GM19467 (cell line): ENCODE results near the gene SMIM38.

Source experiments
- ATAC-seq: cut with Tn5 transposase; IDR thresholded peaks from one replicate; pipeline ENCODE4 v1.9.1; 2021; ENCODE audit warnings: mild to moderate bottlenecking, moderate library complexity; ENCODE audit not compliant: unreplicated experiment

The SMIM38 gene

DNA sequence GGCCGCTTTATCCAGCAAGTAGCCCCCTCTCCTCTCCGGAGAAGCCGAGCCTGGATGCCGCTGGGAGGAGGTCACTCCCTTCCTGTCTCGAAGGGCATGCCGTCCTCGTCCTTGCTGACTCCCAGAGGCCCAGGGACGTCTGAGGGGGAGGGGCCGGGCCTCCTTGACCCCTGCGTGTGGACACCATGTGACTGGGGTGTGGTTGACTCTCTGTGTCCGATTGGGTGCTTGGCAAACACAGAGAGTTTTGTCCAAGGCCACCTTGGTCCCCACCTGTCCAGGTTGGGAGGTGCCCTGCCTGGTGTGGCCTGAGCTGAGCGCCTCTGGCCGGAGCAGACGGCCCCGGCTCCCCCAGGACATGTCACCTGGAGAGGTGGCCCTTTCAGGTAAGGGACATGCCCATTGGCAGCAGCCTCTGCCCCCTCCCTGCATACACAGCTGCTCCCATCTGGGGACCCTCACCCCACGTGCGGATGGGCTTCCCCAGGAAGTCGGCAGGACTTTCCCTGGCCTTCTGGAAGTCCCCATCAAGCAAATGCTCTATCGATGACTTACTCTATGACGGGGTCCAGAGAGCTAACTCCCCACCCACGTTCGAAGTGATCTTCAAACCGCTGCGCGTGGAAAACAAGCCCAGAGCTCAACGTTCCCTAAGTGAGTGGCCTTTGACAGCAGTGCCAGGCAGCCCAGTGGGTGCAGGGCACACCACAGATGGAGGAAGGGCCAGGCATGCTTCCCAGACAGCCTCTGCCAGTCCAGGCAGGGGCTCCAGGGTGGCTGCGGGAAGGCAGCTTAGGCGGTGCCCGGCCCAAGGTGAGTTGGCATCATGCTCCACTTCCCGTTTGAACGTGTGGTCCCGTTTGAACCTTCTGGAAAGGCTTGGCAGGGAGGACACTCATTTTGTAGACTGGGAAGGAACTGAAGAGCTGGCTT, at the start of gene SMIM38:
SMIM38 (plus strand) TSS at position 634 of the 933 bp plus-strand sequence. CDS start 1,912 bp downstream, outside the sequence.
- no peak for ATAC-seq

DNA sequence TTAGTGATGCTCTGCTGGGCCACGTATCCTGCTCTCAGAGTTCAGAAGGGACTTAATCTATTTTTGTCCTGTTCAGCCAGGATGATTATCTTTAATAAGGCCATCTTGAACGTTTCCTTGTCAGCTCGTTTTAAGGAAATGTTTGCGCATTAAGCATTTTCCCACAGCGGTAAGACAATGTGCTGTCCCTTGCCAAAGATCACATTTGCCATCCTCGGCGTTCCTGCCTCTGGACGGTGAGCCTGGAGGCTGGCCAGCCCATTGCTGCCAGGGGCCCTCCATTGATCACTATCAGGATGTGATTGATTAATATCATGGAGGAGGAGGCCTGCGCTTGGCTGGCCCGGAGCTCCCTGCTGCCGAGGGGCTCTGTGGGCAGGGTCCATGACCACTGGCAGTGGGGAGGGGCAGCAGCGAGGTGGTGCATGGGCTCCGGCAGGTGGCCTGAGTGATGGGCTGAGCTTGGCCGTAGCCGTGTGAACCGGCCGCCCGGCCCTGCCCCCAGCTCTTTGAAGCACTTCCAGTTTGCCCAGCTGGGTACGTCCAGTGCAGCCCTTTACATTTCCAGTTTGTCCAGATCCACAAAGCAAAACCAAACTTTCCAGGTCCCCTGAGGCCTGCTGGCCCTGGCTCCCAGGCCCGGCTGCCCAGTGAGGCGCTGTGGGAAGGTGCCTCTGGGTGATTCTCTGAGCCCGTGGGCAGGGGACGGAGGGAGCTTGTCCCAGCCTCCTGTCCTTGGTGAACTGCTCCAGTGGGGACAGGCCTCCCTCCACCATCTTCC, 49.5 kb upstream of the SMIM38 start:
- no peak for ATAC-seq

DNA sequence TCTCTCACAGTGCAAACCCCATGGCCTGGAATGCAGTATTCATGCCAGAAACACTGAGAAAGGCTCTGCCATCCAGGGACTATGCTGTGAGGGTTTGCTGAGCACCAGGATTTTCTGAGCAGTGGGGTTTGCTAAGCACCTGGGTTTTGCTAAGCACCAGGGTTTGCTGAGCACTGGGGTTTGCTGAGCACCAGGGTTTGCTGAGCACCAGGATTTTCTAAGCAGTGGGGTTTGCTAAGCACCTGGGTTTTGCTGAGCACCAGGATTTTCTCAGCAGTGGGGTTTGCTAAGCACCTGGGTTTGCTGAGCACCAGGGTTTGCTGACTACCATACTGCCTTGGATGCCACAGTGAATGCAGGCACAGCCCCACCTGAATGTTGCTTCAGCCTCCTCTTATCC, 48.3 kb upstream of the SMIM38 start:
- no peak for ATAC-seq

DNA sequence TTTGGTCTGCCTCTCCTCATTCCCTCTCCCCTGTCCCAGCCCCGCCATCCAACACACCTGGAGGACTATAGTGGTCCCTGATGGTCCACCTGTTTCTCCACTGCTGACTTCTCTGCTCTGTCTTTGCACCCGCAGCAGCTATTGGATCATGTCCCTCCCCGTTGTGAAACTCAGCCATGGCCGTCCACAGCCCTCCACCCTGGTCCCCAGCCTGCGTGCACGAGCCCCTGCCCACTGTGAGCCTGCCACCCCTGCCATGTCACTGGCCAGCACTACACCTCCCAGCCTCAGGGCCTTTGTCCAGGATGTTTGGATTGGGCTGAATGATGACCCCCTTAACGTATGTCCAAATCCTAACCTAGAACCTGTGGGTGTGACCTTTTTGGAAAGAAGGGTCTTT, 47.7 kb upstream of the SMIM38 start:
- ATAC-seq: no peak

DNA sequence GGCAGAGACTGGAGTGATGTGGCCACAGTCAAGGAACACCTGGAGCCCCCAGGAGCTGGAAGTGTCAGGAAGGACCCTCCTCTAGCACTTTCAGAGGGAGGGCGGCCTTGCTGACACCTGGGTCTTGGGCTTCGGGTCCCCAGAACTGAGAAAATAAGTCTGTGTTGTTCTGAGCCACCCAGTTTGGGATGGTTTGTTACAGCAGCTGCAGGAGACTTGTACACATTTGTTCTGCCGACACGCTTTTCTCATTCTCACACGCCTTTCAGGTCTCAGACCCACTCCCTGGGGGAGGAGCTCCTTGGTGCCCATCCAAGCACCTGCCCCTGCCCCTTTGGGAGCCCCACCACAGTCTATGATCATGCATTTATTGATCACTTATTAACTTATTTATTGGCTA, 47.2 kb upstream of the SMIM38 start:
- ATAC-seq: no peak

DNA sequence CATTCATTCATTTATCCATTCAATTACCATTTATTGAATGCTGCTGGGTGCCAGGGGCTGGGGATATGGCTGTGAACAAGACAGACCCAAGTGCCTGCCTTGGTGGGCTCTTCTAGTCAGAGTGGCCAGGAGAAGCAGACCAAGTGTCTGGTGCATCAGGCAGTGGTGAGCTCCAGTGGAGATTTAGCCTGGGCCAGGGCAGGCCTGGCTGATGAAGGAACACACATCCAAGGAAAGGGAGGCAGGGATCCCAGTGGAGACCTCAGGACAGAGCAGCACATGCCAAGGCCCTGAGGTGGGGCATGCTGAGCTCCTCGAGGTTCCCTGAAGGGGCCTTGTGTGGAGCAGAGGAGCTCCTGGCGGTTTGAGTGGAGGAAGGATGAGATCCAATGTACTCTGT, 46.6 kb upstream of the SMIM38 start:
- ATAC-seq: no peak

DNA sequence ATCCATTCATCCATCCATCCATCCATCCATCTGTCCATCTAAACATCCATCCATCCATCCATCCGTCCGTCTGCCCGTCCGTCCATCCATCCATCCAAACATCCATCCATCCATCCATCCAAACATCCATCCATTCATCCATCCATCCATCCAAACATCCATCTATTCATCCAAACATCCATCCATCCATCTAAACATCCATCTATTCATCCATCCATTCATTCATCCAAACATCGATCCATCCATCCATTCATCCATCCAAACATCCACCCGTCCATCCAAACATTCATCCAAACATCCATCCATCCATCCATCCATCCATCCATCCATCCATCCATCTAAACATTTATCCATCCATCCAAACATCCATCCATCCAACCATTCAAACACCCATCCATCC, 45.3 kb upstream of the SMIM38 start:
- ATAC-seq: no peak

DNA sequence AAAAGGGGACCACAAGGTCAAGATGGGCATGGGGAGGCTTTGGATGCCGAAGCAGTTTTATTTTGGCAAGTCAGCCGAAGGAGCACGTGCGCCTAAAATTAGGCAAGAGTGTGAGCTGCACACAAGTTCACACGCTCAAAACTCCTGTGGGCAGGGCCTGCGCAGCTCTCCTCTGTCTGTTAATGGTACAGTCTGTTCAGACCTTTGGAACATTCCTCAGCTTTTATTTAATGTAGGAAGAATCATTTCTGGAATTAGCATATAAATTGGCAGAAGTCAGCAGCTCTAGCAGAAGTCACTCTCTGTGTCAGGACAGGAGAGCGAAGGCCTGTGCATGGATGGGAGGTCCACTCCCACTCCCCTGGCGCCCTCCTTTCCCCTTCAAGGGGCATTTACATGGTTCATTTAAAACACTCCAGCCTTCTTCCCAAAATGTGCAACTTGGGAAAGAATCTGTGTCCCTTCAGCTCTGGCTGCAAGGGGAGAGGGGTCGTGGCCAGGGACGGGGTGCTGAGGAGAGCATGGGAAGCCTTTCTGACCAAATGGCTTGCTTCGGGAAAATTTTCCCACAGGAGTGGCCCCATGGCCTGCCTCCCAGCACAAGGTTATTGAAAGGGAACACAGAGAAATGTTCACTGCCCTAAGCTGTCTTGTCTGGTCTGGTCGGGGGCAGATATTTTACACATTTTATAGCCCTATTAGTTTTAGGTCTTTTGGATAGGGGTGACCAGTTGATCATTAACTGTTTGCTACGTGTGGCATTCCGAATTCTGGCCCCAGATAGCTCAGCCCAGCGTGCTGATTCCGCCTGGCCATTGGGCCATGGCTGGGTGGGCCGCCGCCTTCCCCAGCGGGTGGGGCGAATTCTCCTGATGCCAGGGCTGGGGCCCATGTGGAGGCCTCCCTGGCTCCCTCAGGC, 43.9 kb upstream of the SMIM38 start:
- no peak for ATAC-seq

DNA sequence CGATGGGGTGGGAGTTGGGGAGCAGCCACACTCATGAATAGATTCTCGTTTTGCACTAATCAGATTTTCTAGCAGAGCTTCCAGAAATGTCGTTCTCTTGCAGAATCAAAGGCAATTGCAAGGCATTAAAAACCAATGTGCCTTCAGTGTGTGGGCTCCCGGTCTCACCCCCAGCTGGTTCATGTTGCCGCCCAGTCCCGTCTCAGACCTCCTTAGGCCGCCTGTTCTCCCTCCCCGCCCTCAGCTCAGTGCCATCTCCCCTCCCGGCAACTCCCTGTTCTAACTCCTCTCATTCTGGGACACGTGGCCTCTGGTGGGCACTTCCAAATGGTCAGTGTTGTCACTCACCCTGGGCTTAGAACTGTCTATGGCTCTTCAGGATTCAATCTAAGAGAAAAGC, 42.5 kb upstream of the SMIM38 start:
- no peak for ATAC-seq

DNA sequence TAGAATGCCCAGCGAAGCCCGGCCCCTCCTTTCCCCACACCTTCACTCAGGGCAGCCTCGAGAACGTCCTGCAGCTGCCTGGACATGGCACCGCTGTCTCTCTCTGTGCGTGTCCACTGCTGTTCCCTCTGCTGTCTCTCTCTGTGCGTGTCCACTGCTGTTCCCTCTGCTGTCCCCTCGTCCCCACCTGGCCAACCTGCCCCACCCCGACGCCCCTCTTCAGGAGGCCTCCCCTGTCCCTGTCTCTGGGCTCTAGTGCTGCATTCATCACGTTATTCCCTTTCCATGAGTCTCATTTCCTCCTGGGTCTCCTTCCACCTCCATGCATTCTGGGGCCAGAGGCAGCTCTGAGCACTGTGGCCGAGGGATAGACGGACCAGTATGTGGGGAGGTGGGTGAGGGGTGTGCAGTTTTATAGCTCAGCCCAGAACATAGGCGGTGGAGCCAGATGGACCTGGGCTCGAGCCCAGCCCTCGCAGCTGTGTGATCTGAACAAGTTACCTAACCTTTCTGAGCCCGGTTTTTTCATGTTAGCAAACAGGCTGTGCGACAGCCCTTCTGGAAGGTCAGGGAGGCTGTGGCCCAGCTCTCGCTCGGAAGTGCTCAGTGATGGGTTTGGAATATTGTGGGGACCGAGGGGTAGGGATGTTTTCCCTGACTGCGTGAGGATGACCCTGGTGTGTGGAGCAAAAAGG, 41.9 kb upstream of the SMIM38 start:
- ATAC-seq: no peak

DNA sequence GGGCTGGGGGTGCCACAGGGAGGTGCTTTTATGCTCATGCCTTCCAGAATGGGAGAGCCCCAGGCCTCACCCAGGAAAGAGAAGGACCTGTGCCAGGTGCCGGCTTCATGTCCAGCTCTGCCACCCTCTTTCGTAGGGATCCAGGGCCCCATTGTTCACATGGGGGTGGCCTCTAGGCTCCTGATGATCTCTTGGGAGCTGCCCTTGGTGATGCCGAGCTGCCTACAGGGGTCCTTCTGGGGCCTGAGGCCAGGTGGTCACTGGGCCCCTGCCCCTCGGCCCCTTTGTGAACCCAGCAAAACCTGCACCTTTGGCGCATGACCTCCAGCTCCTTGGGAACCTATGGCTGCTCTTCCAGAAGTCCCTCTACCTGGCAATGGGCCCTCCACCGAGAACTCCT, 41.4 kb upstream of the SMIM38 start:
- ATAC-seq: no peak

DNA sequence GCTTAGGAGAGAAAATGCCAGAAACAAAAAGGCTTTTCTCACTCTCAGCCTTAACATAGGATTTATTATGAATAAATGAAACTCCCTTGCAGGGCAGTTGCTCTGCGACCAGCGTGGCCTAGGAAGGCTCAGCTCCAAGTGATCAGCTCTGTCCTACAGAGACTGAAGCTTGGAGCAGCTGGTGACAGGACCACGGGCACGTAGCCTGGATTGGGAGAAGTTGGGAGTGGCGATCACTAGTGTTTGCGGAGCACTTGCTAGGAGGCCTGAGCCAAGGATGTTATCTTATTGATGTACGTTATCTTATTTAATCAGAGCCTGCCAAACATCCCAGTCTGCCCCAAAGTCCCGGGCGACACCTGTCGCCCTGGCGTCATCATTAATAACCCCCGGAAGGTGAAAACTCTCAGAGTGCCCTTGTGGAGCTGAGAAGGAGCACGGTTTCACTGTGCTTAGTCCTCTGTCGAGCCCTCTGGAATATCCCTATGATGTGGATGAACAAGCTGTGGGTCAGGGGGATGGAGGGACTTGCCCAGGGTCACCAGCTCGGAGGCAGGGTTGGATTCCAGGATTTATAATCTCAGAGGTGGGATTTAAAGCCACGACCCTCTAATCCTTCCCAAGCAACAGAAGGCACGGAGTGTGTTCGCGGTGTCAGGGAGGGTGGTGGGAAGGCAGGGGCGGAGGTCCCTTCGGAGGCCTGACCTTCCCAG, 40.8 kb upstream of the SMIM38 start:
- no peak for ATAC-seq

DNA sequence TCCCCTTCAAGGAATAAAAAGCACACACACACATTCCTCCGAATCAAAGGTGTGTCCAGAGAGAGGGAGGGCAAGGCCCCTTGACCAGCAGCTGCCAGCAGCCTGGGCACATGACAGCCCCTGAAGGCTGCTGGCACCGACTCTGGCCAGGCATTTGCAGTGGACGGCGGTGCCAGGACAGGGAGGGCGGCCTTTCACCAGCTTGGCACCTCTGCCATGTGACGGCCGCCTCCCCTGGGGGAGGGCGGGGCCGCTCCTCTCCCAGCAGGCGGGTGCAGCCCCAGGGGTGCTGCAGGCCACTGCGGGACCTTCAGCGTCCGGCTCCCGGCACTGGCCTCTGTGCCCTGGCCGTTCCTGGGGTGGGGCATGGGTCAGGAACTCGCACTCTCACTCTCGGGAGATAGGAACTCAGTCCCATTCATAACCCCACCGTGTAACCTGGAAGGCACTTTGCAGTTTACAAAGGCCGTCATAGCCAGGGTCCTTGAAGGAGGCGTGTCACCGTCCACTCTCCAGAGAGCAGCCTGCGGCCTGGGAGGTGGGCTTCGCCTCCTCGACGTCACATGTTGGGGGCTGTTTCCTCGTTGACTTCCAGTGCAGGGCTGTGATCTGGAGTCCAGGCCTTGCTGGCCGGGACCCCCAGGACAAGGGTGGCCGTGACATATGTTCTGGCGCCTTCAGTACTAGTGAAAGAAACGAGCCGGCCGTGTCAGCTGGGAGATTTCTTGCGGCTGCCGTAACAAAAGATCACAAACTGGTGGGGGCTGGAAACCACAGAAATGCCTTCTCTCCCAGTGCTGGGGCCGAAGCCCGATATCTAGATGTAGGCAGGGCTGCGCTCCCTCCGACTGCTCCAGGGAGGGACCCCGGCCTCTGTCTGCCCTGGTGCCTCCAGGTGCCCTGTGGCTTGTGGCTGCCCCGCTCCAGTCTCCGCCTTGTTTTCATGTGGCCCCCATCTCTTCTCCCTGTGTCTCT, 39.9 kb upstream of the SMIM38 start:
- ATAC-seq: no peak

DNA sequence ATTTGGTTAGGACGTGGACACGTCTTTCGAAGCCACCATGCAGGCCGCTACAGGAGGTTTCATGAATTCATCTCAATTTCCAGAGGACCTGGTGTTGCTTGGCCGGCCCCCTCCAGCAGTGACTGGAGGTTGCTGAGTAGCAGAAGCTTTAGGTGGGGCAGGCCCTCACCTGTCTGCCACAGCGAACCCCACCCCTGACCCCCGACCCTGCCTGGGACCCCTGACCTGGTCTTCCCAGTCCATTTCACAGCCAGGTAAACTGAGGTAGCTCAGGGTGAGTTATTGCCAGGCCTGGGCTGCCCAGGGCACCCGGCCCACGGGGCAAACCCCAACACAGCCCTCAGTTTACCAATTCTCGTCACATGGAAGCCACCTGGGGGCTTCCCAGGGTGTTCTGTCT, 39.1 kb upstream of the SMIM38 start:
- no peak for ATAC-seq

DNA sequence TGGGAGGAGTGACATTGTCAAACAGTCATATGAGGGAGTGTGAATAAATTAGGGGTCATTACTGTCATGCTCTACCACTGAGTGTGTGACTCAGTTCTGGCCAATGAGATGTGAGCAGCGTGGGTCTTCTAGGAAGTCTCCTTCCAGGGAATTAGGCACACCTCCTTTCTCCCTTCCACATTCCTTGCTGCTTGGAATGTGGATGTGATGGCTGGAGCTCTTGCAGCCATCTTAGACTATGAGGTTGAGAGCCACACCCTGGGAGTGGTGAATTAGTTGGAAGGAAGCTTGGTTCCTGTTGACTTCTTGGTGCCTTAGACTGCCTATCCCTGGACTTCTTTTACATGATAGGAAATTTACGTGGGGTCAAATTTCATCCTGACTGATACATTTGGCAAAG, 36.5 kb upstream of the SMIM38 start:
- no peak for ATAC-seq

DNA sequence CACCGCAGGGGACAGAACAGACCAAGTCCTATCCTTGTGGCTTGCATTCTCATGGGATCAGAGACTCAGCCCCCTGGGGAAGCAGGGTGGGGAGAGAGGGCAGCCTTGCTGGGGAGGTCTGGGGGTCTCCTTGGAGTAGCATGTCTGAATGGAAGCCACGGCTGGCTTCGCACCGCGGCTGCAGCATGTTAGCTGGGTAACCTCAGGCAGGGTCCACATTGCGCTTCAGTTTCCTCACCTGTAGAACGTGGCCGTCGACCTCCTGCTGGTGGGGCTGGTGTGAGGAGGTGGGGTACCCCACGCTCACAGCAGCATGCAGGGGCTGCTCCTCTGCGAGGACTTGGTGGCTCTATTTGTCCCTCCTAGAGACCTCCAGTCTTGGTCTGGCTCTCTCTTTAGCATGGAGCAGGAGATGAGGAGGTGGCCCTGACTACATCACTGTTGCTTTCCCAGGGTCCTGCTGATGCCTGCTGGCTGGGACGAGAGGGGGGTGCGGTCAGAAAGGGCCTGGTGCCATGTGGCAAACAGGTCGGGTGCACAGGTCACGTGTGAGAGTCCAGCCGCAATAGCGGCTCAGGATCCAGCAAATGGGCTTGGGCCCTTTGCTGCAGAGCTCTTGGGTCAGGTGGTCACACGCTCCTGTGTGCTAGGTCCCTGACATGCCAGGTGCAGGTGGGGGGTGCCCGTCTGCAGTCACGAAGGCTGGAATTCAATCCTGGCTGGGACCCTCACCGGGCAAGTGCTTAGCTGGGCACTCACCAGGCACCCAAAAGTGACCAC, 35.4 kb upstream of the SMIM38 start:
- no peak for ATAC-seq

DNA sequence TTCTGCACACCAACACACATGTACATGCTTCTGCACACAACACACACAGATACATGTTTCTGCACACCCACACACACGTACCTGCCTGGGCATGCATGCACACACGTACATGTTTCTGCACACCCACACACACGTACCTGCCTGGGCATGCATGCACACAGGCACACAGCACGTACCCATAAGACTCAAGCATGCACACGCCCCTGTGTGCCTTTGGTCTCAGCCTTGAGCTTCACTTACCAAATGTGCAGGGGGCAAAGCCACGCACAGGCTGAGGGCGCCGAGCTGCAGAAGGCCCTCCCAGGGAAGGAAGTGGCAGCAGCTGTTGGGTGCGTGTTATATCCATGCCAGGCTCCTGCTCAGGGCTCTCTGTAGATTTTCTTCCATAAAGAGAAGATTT, 34.7 kb upstream of the SMIM38 start:
- ATAC-seq: no peak
